ENCODE results near the gene PDE6A.

The PDE6A gene

DNA sequence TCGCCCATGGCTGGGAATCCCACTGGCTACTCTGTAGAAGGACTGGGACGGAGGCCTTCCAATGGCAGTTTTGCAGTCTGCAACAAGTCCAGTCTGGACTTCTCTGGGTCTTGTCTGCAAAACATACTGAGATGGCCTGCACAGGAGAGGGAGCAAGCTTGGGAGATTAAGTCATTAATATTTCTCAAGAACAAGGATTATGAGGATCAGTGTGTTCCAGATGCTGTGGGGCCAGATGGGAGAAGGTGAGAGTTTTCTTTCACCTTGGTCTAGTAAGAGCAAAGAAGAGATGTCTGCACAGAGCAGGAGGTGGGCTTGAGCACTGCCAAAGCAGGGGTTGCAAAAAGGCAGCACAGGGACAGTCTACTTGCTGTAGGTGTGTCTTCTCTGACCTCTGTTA is at the start of gene PDE6A:
Gene PDE6A, minus strand, starts transcription at position 128 of the 400 bp plus-strand sequence. Its CDS starts 120 bp downstream, at position 8.
- DNase-seq = no peak

DNA sequence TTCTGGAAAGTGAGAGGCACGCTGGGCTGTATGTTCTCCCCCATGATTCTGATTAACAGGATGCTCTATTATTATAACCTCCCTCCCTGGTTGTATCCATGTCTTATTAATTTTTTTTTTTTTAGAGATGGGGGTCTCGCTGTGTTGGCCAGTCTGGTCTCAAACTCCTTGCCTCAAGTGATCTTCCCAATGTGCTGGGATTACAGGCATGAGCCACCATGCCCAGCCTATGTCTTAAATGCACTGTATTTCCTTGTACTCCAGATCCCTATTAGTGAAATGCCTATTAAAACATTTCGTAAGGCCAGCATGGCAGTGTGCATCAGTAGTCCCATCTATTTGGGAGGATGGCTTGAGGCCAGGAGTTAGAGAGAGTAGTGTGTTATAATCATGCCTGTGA is 48.9 kb upstream of the PDE6A start:
- no peak for DNase-seq

DNA sequence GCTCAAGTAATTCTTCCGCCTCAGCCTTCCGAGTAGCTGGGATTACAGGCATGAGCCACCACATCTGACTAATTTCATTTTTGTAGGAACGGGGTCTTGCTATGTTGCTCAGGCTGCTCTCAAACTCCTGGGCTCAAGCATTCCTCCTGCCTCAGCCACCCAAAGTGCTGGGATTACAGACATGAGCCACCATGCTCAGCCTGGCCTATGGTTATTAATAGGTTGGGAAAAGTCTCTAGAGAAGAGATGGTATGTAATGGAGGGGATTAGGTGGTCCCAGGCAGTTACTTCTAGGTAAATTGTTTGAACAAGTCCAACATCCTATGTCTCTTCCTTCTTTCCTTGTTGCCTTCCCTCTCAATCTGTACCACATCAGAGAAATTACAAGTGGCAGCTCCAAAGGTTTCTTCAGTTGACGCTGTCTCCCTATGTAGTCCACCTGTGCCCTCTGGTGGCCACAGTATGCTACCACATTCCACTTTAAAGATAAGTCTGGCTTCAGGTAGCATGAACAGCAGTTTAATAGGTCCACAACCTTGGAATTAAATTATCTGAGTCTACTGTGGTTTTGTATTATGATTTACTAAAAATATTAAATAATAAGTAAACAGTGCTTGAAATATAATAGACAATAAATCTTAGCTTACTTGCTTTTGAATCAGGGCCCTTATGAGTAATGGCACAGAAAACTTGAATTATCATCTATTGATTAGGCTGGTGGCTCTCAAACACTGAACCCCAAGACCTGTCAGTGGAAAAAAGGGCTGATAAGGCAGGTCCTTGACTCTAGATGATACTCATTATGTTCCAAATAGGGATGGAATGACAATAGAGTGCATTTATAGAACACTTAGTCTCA is 46.2 kb upstream of the PDE6A start:
- peak; percentile 75 to 81 (median 81) for DNase-seq

DNA sequence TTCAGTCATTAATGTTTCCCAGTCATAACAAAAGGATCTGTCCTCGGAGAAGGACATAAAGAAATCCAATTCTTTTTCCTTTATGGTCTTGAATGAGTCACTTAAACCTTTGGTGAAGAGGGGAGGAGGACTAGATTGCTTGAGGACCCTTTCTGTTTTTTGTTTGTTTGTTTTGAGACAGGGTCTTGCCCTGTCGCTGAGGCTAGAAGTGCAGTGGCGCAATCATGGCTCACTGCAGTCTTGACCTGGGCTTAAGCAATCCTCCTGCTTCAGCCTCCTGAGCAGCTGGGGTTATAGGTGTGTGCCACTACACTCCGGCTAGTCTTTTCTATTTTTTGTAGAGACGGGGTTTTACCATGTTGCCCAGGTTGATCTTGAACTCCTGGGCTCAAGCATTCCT is 43.5 kb upstream of the PDE6A start:
- no peak for DNase-seq

DNA sequence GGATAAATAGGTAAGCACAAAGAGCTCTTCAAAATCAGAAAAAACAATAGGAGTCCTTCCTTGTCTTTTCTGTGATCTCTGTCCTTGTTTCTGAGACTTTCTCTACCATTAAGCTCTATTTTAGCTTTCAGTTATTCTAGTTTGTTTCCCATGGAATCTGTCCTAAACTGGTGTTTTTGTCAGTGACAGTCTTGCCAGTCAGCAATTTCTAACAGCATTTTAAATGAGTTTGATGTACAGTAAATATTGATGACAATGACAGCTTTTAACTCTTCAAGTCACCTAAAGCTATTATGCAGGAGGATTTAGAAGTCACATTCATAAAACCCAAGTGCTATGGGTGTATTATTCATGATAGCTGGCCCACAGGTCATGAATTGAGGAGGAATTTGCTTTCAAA is 37.9 kb upstream of the PDE6A start:
- DNase-seq = no peak

GRCh38 chr5:149981206-149981605 is 36.6 kb upstream of the PDE6A start:
- DNase-seq = no peak

- no peak for DNase-seq
Observed at GRCh38 chr5:149979896-149980295, 35.3 kb upstream of the PDE6A start.

- DNase-seq = no peak
Observed at GRCh38 chr5:149975409-149975808, 30.8 kb upstream of the PDE6A start.

- DNase-seq = no peak
Observed at GRCh38 chr5:149969181-149969930, 24.8 kb upstream of the PDE6A start.

GRCh38 chr5:149966946-149967345 is 22.4 kb upstream of the PDE6A start:
- no peak for DNase-seq

DNA sequence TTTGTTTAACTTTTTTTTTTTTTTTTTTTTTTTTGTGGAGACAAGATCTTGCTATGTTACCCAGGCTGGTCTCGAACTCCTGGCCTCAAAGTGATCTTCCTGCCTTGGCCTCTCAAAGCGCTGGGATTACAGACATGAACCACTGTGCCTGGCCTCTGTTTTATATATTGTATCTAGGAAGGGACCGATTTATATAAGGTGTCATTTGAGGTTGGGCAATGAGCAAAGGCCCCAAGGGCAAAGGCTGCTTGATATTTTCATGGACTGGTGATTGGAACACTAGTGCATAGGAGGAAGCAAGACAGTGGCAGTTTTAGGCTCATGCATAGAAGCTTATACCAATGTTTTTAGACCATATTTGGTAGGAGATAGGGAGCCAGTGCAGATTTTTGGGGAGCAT is 19.1 kb upstream of the PDE6A start:
- no peak for DNase-seq

DNA sequence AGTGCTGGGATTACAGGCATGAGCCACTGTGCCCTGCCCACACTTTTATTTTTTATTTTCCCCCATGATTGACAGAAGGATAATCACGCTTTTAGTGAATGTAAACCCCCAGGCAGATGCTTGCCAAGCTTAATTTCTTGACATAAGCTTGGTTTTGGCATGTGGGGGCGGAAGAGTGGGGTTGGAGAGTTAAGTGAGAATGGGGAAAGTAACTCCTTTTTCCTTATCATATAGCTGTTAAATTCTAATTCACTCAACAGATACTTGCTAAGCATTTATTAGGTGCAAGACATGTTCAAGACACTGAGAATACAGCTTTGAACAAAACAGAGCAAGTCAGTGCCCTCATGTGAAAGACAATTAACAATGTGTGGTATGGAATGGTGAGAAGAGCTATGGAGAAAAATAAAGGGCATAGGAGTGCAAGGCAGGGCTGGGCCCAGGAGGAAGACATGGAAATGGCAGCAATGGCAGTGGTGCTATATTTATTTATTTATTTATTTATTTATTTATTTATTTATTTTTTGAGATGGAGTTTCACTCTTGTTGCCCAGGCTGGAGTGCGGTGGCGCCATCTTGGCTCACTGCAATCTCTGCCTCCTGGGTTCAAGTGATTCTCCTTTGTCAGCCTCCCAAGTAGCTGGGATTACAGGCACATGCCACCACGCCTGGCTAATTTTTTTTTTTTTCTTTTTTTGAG is 18.2 kb upstream of the PDE6A start:
- DNase-seq = no peak

DNA sequence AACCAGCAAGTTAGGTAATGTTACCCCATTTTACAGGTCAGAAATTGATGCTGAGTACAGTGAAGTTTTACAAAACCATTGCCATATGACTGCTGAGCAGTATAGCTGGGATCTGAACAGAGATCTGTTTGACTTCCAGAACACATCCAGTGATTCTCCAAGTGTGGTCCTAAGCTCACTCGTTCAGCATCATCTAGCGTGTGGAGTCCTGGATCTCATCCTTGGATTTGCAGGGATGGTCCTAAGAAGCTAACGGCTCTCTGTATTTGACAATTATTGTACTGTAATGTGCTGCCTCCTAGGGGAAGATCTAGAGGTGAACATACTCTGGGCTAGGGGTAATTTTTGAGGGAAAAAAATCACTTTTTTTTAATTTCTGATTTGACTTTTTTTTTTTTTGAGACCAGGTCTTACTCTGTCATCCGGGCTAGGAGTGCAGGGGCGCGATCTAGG is 17.4 kb upstream of the PDE6A start:
- DNase-seq = peak; percentile 31 to 51 (median 46)

GRCh38 chr5:149961186-149961685 is 16.6 kb upstream of the PDE6A start:
- no peak for DNase-seq

- DNase-seq = peak; percentile 98
Observed at GRCh38 chr5:149960272-149961185, 15.9 kb upstream of the PDE6A start, which contains the start of gene SLC26A2. Gene SLC26A2 (plus strand): TSS chr5:149960758. CDS start chr5:149977653, 16,895 bp downstream.

GRCh38 chr5:149959406-149960236 is 15.0 kb upstream of the PDE6A start:
- peak; percentile 81 to 97 (median 86) for DNase-seq

DNA sequence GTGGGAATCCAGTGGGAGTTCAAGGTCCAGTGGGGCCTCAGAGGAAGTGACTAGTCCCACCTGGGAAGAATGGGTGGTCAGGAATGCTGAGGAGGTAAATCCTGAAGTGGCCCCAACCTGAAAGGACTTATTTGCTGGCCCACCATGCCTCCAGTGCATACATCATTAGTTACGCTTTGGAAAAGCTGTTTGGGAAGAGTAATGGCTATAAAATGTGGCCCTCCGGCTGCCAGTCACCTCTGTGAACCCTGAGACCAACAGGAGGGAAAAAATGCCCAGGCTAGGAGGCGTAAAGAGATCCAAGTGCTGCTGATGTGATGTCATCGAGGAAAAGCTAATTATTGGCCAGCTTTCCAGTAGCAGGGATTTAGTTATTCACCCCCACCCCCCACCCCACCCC is 13.3 kb upstream of the PDE6A start:
- no peak for DNase-seq

DNA sequence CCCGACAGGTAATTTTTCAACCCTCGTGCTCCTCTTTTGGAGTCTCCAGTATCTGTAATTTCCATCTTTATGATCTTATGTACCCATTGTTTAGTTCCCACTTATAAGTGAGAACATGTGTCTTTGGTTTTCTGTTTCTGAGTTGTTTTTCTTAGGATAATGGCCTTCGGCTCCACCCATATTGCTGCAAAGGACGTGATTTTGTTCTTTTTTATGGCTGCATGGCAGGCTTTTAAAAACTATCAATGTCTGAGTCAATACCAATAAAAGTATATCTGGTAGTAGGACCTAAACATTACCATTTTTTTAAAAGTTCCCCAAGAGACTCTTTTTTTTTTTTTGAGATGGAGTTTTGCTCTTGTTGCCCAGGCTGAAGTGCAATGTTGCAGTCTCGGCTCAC is 12.1 kb upstream of the PDE6A start:
- no peak for DNase-seq

GRCh38 chr5:149954798-149955197 is 10.2 kb upstream of the PDE6A start:
- no peak for DNase-seq

- no peak for DNase-seq
Observed at GRCh38 chr5:149953436-149954121, 9.0 kb upstream of the PDE6A start.
